Transverse colon (tissue), 4 donors: ENCODE results near the gene MCCC1.

Experiments
- CTCF ChIP-seq, 5 experiments: fragments of 200-600 bp in 3 of 5; fragments of 450-650 bp in 2 of 5; sonication (generic) in 3 of 5; IDR thresholded peaks; 1 replicate in 2 of 5; 2 replicates in 3 of 5; pipeline ENCODE4 v1.5.1; 2016 to 2017; ENCODE audit warnings: antibody characterized with exemption in 5 of 5, inconsistent platforms in 3 of 5, mild to moderate bottlenecking in 2 of 5, moderate library complexity in 1 of 5
- EP300 ChIP-seq: sonication (generic); formaldehyde crosslinking; IDR thresholded peaks from one replicate; pipeline ENCODE4 v1.6.1; 2017; ENCODE audit warnings: antibody characterized with exemption, low read depth
- POLR2A ChIP-seq: fragments of 450-650 bp; IDR thresholded peaks from one replicate; pipeline ENCODE4 v1.6.1; 2016; ENCODE audit warnings: antibody characterized with exemption, mild to moderate bottlenecking, moderate library complexity
- POLR2AphosphoS5 ChIP-seq, 3 donors: sonication (generic); formaldehyde crosslinking; IDR thresholded peaks; one replicate each; pipeline ENCODE4 v1.6.1; 2016; ENCODE audit warnings: antibody characterized with exemption in 3 of 3

GRCh38 chr3:182978387-182978786, 120.9 kb downstream of the MCCC1 start:
- TF ChIP-seq POLR2AphosphoS5 (IDR thresholded peaks at IDR 0.05) (no peak), CTCF (IDR thresholded peaks at IDR 0.05) (no peak), EP300 (no peak), POLR2A (no peak)
